ENCODE data around the gene PGAM2.

The PGAM2 gene

DNA sequence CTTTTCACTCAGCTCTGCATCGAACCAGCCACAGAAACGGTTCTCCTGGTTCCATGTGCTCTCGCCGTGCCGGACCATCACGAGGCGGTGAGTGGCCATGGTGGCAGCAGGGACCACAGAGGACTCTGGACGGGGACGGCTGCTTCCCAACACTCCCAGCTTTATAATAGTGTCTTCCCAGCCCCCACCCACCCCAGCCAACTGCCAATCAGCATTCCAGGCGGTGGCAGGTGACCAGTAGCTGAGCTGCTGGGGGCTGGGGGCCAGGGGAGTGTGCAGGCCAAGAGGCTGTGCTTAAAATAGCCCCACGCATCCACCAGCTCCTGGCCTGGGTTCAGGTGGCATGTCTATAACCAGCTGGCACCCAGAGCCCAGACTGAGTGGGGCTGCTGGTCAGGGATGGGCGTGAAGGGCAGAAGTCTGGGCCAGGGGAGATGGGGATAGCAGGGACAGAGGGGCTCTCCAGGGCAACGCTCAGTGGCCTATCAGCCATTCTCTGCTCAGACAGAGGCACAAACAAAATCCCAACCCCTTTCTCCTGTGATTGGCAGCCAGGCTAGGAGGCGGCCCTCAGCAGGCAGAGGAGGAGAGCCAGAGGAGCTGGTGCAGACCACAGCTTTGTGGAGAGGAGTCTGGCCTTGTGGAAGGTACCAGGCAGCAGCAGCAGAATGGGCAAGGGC lies at the start of gene PGAM2:
Gene PGAM2, minus strand, starts transcription at position 137 of the 680 bp plus-strand sequence. Its CDS starts 38 bp downstream, at position 99.
- DNase-seq: no peak

- no peak for DNase-seq
Observed at GRCh38 chr7:44114586-44115310, 49.4 kb upstream of the PGAM2 start.

- no peak for DNase-seq
Observed at GRCh38 chr7:44113764-44114354, 48.5 kb upstream of the PGAM2 start.

GRCh38 chr7:44112997-44113763 lies 47.8 kb upstream of the PGAM2 start:
- DNase-seq: no peak

- no peak for DNase-seq
Observed at GRCh38 chr7:44112231-44112996, 47.0 kb upstream of the PGAM2 start.

DNA sequence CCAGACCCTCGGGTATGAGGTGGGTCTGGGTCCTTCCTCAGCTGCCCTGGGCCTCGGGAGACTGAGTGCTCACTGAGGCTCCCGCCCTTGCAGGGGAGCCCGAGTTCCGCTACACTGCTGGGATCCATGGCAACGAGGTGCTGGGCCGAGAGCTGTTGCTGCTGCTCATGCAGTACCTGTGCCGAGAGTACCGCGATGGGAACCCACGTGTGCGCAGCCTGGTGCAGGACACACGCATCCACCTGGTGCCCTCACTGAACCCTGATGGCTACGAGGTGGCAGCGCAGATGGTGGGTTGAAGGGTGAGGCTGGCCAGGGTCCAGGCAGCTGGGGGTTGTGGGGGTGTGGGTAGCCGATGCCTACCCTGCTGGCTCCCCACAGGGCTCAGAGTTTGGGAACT lies 46.4 kb upstream of the PGAM2 start:
- DNase-seq: no peak

GRCh38 chr7:44110719-44111635 lies 45.6 kb upstream of the PGAM2 start:
- no peak for DNase-seq

DNA sequence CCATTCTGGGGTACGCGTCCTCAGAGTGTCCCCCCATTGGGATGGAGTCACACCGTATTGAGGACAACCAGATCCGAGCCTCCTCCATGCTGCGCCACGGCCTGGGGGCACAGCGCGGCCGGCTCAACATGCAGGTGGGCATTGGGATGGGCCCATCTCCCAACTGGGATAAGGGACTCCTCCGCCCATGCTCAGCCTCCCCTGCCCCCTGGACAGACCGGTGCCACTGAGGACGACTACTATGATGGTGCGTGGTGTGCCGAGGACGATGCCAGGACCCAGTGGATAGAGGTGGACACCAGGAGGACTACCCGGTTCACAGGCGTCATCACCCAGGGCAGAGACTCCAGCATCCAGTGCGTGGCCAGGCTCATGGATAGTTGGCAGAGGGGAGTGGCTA lies 44.6 kb upstream of the PGAM2 start:
- DNase-seq: no peak

GRCh38 chr7:44108768-44109750 lies 43.7 kb upstream of the PGAM2 start:
- no peak for DNase-seq

DNA sequence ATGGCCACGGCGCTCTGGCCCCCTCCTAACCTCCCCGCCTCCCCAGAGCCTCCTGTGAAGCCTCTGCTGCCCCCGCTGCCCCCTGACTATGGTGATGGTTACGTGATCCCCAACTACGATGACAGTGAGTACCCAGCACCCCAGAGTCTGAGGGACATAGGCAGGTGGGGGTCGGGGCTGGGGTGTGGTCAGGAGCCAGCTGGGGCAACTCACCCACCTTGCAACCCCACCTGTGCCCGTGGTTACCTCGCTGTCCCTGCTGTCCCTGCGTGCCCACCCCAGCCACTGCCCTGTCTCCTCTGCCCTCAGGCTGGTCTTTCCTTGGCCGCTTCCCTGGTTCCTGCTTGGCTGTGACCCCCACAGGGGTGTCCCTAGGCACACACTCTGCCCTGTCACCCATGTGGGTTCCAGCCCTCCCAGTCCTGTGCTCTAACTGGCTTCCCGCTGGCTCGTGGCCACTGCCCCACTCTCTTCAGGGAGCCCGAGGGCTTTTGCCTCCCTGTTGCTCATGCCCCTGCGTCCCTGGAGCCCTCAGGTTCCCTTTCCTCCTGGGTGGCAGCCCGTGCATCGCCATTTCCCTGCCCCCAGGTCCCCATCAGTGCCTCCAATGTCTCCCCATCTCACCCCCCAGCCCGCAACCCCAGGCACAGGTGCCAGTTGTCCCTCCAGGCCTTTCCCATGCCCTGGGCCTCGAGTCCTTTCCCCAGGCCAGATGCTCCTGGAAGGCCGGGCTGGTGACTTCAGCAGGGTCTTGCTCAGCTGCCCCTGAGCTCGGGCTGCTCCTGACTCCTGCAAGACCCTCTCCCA lies 42.8 kb upstream of the PGAM2 start:
- no peak for DNase-seq

- no peak for DNase-seq
Observed at GRCh38 chr7:44107116-44107960, 42.0 kb upstream of the PGAM2 start.

DNA sequence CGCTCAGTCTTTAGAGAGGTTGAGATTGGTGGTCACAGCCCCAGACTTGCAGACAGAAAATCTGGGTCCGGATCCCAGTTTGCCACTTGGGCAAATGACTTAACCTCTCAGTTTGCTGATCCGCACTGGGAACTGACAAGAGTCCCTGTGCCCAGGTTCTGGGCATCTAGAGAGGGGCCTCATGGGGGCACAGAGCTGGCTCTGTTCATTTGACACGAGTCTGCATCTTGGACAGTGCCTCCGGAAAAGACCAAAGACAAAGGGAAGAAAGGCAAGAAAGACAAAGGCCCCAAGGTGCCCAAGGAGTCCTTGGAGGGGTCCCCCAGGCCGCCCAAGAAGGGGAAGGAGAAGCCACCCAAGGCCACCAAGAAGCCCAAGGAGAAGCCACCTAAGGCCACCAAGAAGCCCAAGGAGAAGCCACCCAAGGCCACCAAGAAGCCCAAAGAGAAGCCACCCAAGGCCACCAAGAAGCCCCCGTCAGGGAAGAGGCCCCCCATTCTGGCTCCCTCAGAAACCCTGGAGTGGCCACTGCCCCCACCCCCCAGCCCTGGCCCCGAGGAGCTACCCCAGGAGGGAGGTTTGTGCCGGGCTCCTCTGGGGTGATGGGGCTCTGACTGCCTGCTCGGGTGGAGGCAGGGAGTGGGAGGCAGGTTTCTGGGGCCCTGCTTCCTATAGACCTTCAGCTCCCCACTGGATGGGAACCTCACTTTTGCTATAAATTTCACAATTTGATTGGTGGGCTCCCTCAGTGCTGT lies 41.1 kb upstream of the PGAM2 start:
- no peak for DNase-seq

- DNase-seq: no peak
Observed at GRCh38 chr7:44105832-44106231, 40.5 kb upstream of the PGAM2 start.

- no peak for DNase-seq
Observed at GRCh38 chr7:44104860-44105771, 39.7 kb upstream of the PGAM2 start.

- no peak for DNase-seq
Observed at GRCh38 chr7:44103923-44104859, 38.8 kb upstream of the PGAM2 start, which contains the start of gene AEBP1. Gene AEBP1 (plus strand): TSS chr7:44104345. CDS start chr7:44104666, 321 bp downstream.

Data from NCI-H2107 (cell line).